ENCODE measurements around the gene SASH1. TPM values are rescaled to one million over a fixed set of nuclear protein-coding genes. Genes with fewer than 3 reads are reported as not detected.

Gene SASH1
- total RNA-seq, 1 donor from 2014 or later, result 75.7 TPM

DNA sequence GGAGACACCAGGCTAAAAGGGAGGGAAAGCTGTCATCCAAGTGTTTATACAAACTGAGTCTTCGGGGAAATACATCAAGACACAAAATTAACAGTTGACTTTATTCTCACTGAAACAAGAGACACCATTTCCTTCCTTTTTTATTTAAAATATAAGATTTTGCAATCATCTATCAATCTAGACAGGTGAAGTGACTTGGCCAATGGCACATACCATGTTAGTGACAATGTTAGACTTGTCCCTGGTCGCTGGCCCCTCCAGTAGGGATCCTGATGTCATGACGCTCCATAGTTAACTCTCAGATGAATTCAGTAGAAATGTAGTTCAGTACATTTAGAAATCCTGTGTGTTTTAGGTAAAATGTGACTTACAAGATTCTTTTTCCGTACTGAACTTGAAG, 2.9 kb downstream of the SASH1 start:
- TF ChIP-seq, protein P1, sequence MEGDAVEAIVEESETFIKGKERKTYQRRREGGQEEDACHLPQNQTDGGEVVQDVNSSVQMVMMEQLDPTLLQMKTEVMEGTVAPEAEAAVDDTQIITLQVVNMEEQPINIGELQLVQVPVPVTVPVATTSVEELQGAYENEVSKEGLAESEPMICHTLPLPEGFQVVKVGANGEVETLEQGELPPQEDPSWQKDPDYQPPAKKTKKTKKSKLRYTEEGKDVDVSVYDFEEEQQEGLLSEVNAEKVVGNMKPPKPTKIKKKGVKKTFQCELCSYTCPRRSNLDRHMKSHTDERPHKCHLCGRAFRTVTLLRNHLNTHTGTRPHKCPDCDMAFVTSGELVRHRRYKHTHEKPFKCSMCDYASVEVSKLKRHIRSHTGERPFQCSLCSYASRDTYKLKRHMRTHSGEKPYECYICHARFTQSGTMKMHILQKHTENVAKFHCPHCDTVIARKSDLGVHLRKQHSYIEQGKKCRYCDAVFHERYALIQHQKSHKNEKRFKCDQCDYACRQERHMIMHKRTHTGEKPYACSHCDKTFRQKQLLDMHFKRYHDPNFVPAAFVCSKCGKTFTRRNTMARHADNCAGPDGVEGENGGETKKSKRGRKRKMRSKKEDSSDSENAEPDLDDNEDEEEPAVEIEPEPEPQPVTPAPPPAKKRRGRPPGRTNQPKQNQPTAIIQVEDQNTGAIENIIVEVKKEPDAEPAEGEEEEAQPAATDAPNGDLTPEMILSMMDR (IDR thresholded peaks at IDR 0.05), result no peak
- Mint-ChIP-seq H3K4me3 (ENCODE audit: unreplicated experiment) (peak overlapping the region; percentile 38), H3K27ac (ENCODE audit: unreplicated experiment) (no peak overlapping the region), H3K4me1 (ENCODE audit: unreplicated experiment) (peaks cover 54% of the 10 kb centered on the region), H3K36me3 (ENCODE audit: unreplicated experiment) (peaks cover 5% of the 10 kb centered on the region), H3K9me3 (ENCODE audit: unreplicated experiment) (no peaks in the 10 kb centered on the region), H3K27me3 (ENCODE audit: unreplicated experiment) (no peaks in the 10 kb centered on the region)
- DNase-seq (ENCODE audit: extremely low spot score, unreplicated experiment), result no peak

DNA sequence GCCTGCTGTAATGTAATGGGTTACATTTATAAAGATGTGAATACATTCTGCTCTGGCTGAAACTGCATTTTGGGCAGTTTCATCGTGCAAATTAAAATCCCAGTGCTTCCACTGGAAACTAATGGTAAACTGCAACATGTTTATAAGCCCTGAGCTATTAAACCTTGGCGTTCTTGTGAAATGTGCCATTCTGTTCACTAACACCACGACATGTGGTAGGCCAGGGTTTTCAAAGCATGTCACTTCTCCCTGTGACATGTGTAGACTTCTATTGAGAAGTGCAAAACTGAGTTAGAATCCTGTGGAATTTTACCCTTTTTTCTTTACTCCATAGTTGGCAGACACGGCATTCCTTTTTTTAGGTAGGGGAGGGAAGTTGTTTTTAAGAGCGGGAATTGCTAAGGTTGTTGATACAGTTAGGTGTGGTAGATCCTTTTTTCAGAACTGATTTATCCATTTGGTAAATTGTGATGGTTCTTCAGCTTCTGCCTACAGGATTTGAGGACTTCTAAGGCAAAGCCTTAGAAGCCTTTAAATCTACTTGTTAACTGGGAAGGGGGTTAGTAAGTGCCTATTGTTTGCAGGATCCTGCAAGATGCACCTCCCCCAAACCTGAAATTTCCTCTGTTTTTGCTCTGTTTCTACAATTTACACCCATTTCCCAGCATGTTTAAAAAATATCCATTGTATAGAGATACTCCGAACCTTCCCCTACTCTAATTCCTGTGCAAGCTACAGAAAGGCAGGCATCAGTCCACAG, 4.2 kb downstream of the SASH1 start:
- TF ChIP-seq, protein P1 (IDR thresholded peaks at IDR 0.05), result no peak
- peaks cover 55% of the 10 kb centered on the region for H3K4me1 Mint-ChIP-seq (ENCODE audit: unreplicated experiment)
- no peaks in the 10 kb centered on the region for H3K27me3 Mint-ChIP-seq (ENCODE audit: unreplicated experiment)
- H3K27ac Mint-ChIP-seq (ENCODE audit: unreplicated experiment), result peak overlapping the region; percentile 29
- H3K36me3 Mint-ChIP-seq (ENCODE audit: unreplicated experiment), result peaks cover 5% of the 10 kb centered on the region
- H3K4me3 Mint-ChIP-seq (ENCODE audit: unreplicated experiment), result no peak overlapping the region
- DNase-seq (ENCODE audit: extremely low spot score, unreplicated experiment), result no peak
- no peaks in the 10 kb centered on the region for H3K9me3 Mint-ChIP-seq (ENCODE audit: unreplicated experiment)

DNA sequence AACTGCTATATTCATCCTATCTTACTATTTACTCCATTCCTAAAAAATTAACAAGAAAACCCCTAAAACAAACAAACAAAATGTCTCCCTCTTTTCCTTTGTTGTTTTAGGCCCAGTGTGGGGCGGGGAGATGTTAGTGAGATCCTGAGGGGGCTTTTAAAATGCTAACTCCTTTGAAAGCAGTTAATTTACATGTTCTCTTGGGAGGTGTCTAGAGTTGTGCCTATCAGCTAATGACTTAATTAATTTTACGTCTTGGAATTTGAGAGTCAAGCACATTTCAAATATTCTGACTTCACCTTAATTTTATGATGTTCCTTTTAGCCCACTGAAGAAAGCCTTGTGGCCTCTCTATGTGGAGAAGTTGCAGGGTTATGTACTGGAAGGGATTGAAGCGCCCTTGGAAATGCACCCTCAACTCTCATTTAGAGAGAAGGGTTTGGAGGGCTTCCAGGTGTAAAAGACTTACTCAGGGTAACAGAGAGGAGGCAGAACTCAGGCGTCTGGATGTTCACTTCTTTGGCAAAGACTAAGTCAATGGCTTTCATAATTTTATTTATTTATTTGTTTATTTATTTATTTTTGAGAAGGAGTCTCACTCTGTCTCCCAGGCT, 4.9 kb downstream of the SASH1 start:
- no peak overlapping the region for H3K27ac Mint-ChIP-seq (ENCODE audit: unreplicated experiment)

DNA sequence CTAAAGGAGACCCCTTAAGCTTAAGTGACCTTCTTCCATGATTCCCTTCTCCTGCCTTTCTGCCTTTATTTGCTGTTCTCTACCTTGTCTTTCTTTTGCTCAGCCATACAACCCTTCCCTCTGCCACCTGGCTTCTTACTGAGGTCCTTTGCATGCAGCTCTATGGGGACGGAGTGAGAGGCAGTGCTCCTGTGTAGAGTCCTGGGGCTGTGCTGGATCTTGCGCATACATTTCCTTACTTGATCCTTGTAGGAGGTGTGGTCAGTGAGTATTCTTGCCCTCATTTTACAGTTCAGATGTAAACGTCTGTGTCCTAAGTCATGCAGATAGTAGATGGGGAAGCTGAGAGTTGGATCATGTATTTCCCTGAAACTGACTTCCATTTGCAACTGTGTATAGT, 5.7 kb downstream of the SASH1 start:
- TF ChIP-seq, protein P1 (IDR thresholded peaks at IDR 0.05), result no peak
- Mint-ChIP-seq H3K27ac (ENCODE audit: unreplicated experiment) (no peak overlapping the region), H3K27me3 (ENCODE audit: unreplicated experiment) (no peaks in the 10 kb centered on the region), H3K9me3 (ENCODE audit: unreplicated experiment) (no peaks in the 10 kb centered on the region), H3K36me3 (ENCODE audit: unreplicated experiment) (peaks cover 5% of the 10 kb centered on the region), H3K4me1 (ENCODE audit: unreplicated experiment) (peaks cover 51% of the 10 kb centered on the region), H3K4me3 (ENCODE audit: unreplicated experiment) (no peak overlapping the region)
- DNase-seq (ENCODE audit: extremely low spot score, unreplicated experiment), result peak; percentile 15

More for the DNA sequence above, 4.9 kb downstream of the SASH1 start:
- no peaks in the 10 kb centered on the region for H3K9me3 Mint-ChIP-seq (ENCODE audit: unreplicated experiment)
- H3K36me3 Mint-ChIP-seq (ENCODE audit: unreplicated experiment), result peaks cover 5% of the 10 kb centered on the region
- no peak for DNase-seq (ENCODE audit: extremely low spot score, unreplicated experiment)
- TF ChIP-seq, protein P1 (IDR thresholded peaks at IDR 0.05), result no peak
- H3K27me3 Mint-ChIP-seq (ENCODE audit: unreplicated experiment), result no peaks in the 10 kb centered on the region
- H3K4me1 Mint-ChIP-seq (ENCODE audit: unreplicated experiment), result peaks cover 51% of the 10 kb centered on the region
- no peak overlapping the region for H3K4me3 Mint-ChIP-seq (ENCODE audit: unreplicated experiment)

DNA sequence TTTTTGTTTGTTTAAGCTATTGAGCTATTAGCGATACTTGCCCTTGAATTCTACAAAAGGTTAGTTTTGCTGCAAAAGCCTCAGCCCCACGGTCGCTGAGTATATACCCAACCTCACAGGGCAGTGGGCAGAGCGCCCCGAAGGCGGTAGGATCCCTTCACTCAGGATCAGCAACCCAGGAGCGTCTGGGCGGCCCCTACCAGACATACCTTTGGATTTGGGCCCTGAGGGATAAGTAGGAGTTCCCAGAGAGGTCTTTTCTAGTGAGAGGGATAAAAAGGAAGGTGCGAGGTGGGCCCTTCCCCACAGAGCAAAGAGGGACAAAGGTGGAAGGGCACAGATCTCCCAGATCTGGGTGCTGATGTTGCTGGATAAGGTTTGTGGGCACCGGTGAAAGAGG, 6.1 kb downstream of the SASH1 start:
- no peaks in the 10 kb centered on the region for H3K9me3 Mint-ChIP-seq (ENCODE audit: unreplicated experiment)
- peaks cover 7% of the 10 kb centered on the region for H3K36me3 Mint-ChIP-seq (ENCODE audit: unreplicated experiment)
- H3K4me1 Mint-ChIP-seq (ENCODE audit: unreplicated experiment), result peaks cover 47% of the 10 kb centered on the region
- DNase-seq (ENCODE audit: extremely low spot score, unreplicated experiment), result peak; percentile 42
- no peaks in the 10 kb centered on the region for H3K27me3 Mint-ChIP-seq (ENCODE audit: unreplicated experiment)
- no peak overlapping the region for H3K4me3 Mint-ChIP-seq (ENCODE audit: unreplicated experiment)
- TF ChIP-seq, protein P1 (IDR thresholded peaks at IDR 0.05), result no peak
- no peak overlapping the region for H3K27ac Mint-ChIP-seq (ENCODE audit: unreplicated experiment)

Measured in osteocyte (in vitro differentiated cells).